ENCODE measurements around the gene ZNF503.

DNA sequence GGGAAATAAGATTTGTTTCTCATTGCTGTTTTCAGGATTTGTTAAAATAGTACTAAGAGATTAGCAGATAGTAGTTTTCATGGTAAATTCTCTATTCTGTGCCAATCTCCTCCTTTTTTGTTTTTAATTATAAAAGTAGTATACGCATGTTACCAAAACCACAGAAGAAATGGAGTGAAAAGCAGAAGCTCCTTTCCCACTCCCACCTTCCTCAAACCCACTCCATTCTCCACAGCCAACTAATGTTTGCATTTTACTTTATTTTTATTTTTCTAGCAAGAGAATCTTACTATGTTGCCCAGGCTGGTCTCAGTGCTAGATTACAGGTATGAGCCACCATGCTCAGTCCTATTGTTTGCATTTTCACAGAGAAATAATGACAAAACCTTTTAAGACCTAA lies 25.3 kb upstream of the ZNF503 start:
- no peak for TF ChIP-seq EZH2phosphoT487 (IDR thresholded peaks at IDR 0.05; ENCODE audit: borderline replicate concordance, low read length)
- TF ChIP-seq, protein P1, sequence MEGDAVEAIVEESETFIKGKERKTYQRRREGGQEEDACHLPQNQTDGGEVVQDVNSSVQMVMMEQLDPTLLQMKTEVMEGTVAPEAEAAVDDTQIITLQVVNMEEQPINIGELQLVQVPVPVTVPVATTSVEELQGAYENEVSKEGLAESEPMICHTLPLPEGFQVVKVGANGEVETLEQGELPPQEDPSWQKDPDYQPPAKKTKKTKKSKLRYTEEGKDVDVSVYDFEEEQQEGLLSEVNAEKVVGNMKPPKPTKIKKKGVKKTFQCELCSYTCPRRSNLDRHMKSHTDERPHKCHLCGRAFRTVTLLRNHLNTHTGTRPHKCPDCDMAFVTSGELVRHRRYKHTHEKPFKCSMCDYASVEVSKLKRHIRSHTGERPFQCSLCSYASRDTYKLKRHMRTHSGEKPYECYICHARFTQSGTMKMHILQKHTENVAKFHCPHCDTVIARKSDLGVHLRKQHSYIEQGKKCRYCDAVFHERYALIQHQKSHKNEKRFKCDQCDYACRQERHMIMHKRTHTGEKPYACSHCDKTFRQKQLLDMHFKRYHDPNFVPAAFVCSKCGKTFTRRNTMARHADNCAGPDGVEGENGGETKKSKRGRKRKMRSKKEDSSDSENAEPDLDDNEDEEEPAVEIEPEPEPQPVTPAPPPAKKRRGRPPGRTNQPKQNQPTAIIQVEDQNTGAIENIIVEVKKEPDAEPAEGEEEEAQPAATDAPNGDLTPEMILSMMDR (conservative IDR thresholded peaks at IDR 0.05; ENCODE audit: low read depth, low read length): no peak
- TF ChIP-seq EZH2 (IDR thresholded peaks at IDR 0.05; ENCODE audit: low read length, unreplicated experiment): no peak

Measured in PC-3 (cell line).